HEK293 (cell line): ENCODE data around the gene RAP1GAP.

Experiments used
- CTCF ChIA-PET: fragments of 350-600 bp; formaldehyde crosslinking; extraction: SDS; loops from one replicate; lab custom pipeline; 2021; ENCODE audit warnings: antibody characterized with exemption; lab: Yijun Ruan, JAX
- POLR2A ChIA-PET: fragments of 300-600 bp; formaldehyde crosslinking; extraction: SDS; loops from one replicate; lab custom pipeline; 2020; ENCODE audit warnings: antibody characterized with exemption, inconsistent platforms; lab: Yijun Ruan, JAX
- H3K27ac ChIP-seq: fragments of 200-500 bp; sonication (Bioruptor generic); 2 replicates; pipeline ENCODE4 v1.5.1; 2014; ENCODE audit warnings: low read depth, low read length, control low read depth, inconsistent platforms; ENCODE audit errors: extremely low read depth
- H3K36me3 ChIP-seq, 2 experiments: fragments of 200-500 bp in 1 of 2; sonication (Bioruptor generic) in 1 of 2; 1 replicate in 1 of 2; 2 replicates in 1 of 2; pipeline ENCODE4 v1.5.1; 2014 to 2017; ENCODE audit warnings: inconsistent platforms in 2 of 2, low read length in 2 of 2; ENCODE audit not compliant: control insufficient read depth in 2 of 2, insufficient read depth in 1 of 2
- H3K4me1 ChIP-seq: fragments of 200-500 bp; sonication (Bioruptor generic); 2 replicates; pipeline ENCODE4 v1.5.1; 2014; ENCODE audit warnings: mild to moderate bottlenecking, low read length, inconsistent platforms; ENCODE audit not compliant: control insufficient read depth, insufficient read depth
- H3K4me3 ChIP-seq: 2 replicates; pipeline ENCODE4 v1.5.1; 2011; ENCODE audit warnings: low read depth, mild to moderate bottlenecking, control low read depth, low read length, moderate library complexity
- H3K9me3 ChIP-seq: fragments of 200-500 bp; sonication (Bioruptor generic); 2 replicates; pipeline ENCODE4 v1.5.1; 2014; ENCODE audit warnings: low read depth, low read length, inconsistent platforms; ENCODE audit not compliant: control insufficient read depth, insufficient read depth
- ATF2 ChIP-seq: fragments of 450-650 bp; formaldehyde crosslinking; IDR thresholded peaks from 2 replicates; pipeline ENCODE4 v1.5.1; 2016; ENCODE audit warnings: missing biosample characterization, missing genetic modification characterization, low read depth
- GLIS1 ChIP-seq: fragments of 450-650 bp; formaldehyde crosslinking; IDR thresholded peaks from 2 replicates; pipeline ENCODE4 v1.5.1; 2016; ENCODE audit warnings: missing biosample characterization, missing genetic modification characterization
- HOXC10 ChIP-seq: sonication (generic); formaldehyde crosslinking; IDR thresholded peaks from 2 replicates; pipeline ENCODE4 v1.8.1; 2023; ENCODE audit warnings: mild to moderate bottlenecking, missing genetic modification reagents
- MYNN ChIP-seq: fragments of 450-650 bp; formaldehyde crosslinking; IDR thresholded peaks from 2 replicates; pipeline ENCODE4 v1.5.1; 2016; ENCODE audit warnings: missing biosample characterization, missing genetic modification characterization, borderline replicate concordance
- SCRT2 ChIP-seq: fragments of 450-650 bp; formaldehyde crosslinking; IDR thresholded peaks from 2 replicates; pipeline ENCODE4 v1.5.1; 2016; ENCODE audit warnings: missing biosample characterization, missing genetic modification characterization
- YY2 ChIP-seq: fragments of 450-650 bp; formaldehyde crosslinking; IDR thresholded peaks from 2 replicates; pipeline ENCODE4 v1.5.1; 2016; ENCODE audit warnings: missing biosample characterization, missing genetic modification characterization
- ZBTB17 ChIP-seq: fragments of 450-650 bp; formaldehyde crosslinking; IDR thresholded peaks from 2 replicates; pipeline ENCODE4 v1.5.1; 2016; ENCODE audit warnings: missing biosample characterization, missing genetic modification characterization
- ZNF140 ChIP-seq: fragments of 450-650 bp; formaldehyde crosslinking; IDR thresholded peaks from 2 replicates; pipeline ENCODE4 v1.5.1; 2016; ENCODE audit warnings: missing biosample characterization, missing genetic modification characterization
- ZNF311 ChIP-seq: fragments of 450-650 bp; formaldehyde crosslinking; IDR thresholded peaks from 2 replicates; pipeline ENCODE4 v1.5.1; 2017; ENCODE audit warnings: missing biosample characterization, missing genetic modification characterization, borderline replicate concordance
- ZNF366 ChIP-seq: fragments of 450-650 bp; formaldehyde crosslinking; conservative IDR thresholded peaks from 2 replicates; pipeline ENCODE4 v1.5.1; 2016; ENCODE audit warnings: missing biosample characterization, missing genetic modification characterization
- ZNF549 ChIP-seq: fragments of 450-650 bp; IDR thresholded peaks from 2 replicates; pipeline ENCODE4 v1.5.1; 2018; ENCODE audit warnings: missing biosample characterization, missing genetic modification characterization, mild to moderate bottlenecking, inconsistent platforms, moderate library complexity
- ZNF76 ChIP-seq: fragments of 450-650 bp; formaldehyde crosslinking; IDR thresholded peaks from 2 replicates; pipeline ENCODE4; 2016; ENCODE audit warnings: low read depth, missing biosample characterization, missing genetic modification characterization, borderline replicate concordance
- ZSCAN18 ChIP-seq: fragments of 450-650 bp; formaldehyde crosslinking; IDR thresholded peaks from 2 replicates; pipeline ENCODE4 v1.5.1; 2016; ENCODE audit warnings: missing biosample characterization, missing genetic modification characterization
- TF ChIP-seq, protein P1 (sequence below): fragments of 450-650 bp; formaldehyde crosslinking; IDR thresholded peaks from 2 replicates; pipeline ENCODE4 v1.5.1; 2017; ENCODE audit warnings: missing biosample characterization, missing genetic modification characterization
- TF ChIP-seq, protein P2 (sequence below): fragments of 450-650 bp; formaldehyde crosslinking; IDR thresholded peaks from 2 replicates; pipeline ENCODE4 v1.5.1; 2016; ENCODE audit warnings: missing biosample characterization, missing genetic modification characterization
- TF ChIP-seq, protein P3 (sequence below): fragments of 450-650 bp; formaldehyde crosslinking; IDR thresholded peaks from 2 replicates; pipeline ENCODE4 v1.5.1; 2016; ENCODE audit warnings: missing biosample characterization, missing genetic modification characterization
- TF ChIP-seq, protein P4 (sequence below): fragments of 450-650 bp; formaldehyde crosslinking; IDR thresholded peaks from 2 replicates; pipeline ENCODE4 v1.5.1; 2016; ENCODE audit warnings: missing biosample characterization, missing genetic modification characterization

RAP1GAP gene

DNA sequence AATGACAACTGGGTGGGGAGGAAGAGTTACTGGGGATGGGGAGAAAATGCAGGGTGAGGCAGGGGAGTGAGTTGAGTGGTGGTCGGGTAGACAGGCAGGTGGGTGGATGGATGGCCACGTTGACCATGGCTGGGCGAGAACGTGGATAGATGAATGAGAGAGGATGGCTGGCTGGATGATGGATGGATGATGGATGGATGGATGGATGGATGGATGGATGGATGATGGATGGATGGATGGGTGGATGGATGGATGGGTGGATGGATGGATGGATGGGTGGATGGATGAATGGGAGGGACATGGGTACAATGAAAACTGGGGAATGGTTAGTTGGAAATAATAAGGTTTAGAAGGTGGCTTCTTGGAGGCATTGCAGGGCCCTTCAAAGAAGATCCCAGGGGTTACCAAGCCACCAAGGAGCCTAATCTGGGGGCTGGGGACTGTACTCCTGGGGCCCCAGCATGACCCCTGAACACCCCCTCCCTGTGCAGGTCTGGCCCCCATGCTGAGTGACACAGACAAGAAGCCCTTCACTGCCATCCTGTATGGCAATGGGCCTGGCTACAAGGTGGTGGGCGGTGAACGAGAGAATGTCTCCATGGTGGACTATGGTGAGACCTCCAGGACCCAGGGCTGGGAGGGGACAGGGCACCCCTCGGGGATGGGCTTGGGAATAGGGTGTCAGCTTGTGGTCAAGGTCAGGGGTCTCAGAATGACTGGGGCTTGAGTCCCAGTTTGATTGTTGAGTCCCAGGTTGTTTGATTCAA is 92.9 kb downstream of the RAP1GAP start:
- H3K36me3 ChIP-seq = no peaks in the 10 kb centered on the region
- POLR2A ChIA-PET = no interaction called here
- no peak for TF ChIP-seq ZNF311 (tag by site-specific recombination)
- no peak for TF ChIP-seq HOXC10 (CRISPR knock-in tag)
- no peak for TF ChIP-seq GLIS1
- no peak for TF ChIP-seq ZNF140 (tag by site-specific recombination)
- peak; percentile 46; the same call in 1 of the 2 replicates for TF ChIP-seq ZBTB17 (tag by site-specific recombination)
- TF ChIP-seq, protein P1, sequence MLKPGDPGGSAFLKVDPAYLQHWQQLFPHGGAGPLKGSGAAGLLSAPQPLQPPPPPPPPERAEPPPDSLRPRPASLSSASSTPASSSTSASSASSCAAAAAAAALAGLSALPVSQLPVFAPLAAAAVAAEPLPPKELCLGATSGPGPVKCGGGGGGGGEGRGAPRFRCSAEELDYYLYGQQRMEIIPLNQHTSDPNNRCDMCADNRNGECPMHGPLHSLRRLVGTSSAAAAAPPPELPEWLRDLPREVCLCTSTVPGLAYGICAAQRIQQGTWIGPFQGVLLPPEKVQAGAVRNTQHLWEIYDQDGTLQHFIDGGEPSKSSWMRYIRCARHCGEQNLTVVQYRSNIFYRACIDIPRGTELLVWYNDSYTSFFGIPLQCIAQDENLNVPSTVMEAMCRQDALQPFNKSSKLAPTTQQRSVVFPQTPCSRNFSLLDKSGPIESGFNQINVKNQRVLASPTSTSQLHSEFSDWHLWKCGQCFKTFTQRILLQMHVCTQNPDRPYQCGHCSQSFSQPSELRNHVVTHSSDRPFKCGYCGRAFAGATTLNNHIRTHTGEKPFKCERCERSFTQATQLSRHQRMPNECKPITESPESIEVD = no peak
- TF ChIP-seq ATF2 (tag by site-specific recombination) = no peak
- TF ChIP-seq ZSCAN18 (tag by site-specific recombination) = no peak
- TF ChIP-seq ZNF549 = no peak
- TF ChIP-seq ZNF76 = no peak
- TF ChIP-seq, protein P2, sequence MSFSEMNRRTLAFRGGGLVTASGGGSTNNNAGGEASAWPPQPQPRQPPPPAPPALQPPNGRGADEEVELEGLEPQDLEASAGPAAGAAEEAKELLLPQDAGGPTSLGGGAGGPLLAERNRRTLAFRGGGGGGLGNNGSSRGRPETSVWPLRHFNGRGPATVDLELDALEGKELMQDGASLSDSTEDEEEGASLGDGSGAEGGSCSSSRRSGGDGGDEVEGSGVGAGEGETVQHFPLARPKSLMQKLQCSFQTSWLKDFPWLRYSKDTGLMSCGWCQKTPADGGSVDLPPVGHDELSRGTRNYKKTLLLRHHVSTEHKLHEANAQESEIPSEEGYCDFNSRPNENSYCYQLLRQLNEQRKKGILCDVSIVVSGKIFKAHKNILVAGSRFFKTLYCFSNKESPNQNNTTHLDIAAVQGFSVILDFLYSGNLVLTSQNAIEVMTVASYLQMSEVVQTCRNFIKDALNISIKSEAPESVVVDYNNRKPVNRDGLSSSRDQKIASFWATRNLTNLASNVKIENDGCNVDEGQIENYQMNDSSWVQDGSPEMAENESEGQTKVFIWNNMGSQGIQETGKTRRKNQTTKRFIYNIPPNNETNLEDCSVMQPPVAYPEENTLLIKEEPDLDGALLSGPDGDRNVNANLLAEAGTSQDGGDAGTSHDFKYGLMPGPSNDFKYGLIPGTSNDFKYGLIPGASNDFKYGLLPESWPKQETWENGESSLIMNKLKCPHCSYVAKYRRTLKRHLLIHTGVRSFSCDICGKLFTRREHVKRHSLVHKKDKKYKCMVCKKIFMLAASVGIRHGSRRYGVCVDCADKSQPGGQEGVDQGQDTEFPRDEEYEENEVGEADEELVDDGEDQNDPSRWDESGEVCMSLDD = no peak
- TF ChIP-seq ZNF366 (tag by site-specific recombination) = peak; percentile 98
- no peak for TF ChIP-seq MYNN (tag by site-specific recombination)
- TF ChIP-seq, protein P3, sequence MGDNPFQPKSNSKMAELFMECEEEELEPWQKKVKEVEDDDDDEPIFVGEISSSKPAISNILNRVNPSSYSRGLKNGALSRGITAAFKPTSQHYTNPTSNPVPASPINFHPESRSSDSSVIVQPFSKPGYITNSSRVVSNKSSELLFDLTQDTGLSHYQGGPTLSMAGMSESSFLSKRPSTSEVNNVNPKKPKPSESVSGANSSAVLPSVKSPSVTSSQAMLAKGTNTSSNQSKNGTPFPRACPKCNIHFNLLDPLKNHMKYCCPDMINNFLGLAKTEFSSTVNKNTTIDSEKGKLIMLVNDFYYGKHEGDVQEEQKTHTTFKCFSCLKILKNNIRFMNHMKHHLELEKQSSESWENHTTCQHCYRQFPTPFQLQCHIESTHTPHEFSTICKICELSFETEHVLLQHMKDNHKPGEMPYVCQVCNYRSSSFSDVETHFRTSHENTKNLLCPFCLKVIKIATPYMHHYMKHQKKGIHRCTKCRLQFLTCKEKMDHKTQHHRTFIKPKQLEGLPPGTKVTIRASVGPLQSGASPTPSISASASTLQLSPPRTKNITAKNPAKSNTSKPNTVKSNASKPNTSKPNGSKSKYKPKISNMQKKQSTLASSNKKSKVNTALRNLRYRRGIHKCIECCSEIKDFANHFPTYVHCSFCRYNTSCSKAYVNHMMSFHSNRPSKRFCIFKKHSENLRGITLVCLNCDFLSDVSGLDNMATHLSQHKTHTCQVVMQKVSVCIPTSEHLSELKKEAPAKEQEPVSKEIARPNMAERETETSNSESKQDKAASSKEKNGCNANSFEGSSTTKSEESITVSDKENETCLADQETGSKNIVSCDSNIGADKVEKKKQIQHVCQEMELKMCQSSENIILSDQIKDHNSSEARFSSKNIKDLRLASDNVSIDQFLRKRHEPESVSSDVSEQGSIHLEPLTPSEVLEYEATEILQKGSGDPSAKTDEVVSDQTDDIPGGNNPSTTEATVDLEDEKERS (tag by site-specific recombination) = no peak
- TF ChIP-seq, protein P4, sequence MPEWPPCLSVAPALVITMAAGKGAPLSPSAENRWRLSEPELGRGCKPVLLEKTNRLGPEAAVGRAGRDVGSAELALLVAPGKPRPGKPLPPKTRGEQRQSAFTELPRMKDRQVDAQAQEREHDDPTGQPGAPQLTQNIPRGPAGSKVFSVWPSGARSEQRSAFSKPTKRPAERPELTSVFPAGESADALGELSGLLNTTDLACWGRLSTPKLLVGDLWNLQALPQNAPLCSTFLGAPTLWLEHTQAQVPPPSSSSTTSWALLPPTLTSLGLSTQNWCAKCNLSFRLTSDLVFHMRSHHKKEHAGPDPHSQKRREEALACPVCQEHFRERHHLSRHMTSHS (tag by site-specific recombination) = no peak
- no peak for TF ChIP-seq SCRT2 (tag by site-specific recombination)
- no peak for TF ChIP-seq YY2 (tag by site-specific recombination)
- TF ChIP-seq, all 188 proteins: peak for 2
- CTCF ChIA-PET = interaction anchor here (1.1 kb wide), 1 partner anchor 207 kb away, joined by 4 read pairs; no protein-coding TSS in a partner anchor
- H3K4me1 ChIP-seq = no peaks in the 10 kb centered on the region; the same call in 1 of the 2 replicates
- no peak overlapping the region for H3K27ac ChIP-seq
- no peak overlapping the region for H3K4me3 ChIP-seq
- no peaks in the 10 kb centered on the region for H3K9me3 ChIP-seq
